Measurements from ENCODE around the gene NR1I3.

The NR1I3 gene

DNA sequence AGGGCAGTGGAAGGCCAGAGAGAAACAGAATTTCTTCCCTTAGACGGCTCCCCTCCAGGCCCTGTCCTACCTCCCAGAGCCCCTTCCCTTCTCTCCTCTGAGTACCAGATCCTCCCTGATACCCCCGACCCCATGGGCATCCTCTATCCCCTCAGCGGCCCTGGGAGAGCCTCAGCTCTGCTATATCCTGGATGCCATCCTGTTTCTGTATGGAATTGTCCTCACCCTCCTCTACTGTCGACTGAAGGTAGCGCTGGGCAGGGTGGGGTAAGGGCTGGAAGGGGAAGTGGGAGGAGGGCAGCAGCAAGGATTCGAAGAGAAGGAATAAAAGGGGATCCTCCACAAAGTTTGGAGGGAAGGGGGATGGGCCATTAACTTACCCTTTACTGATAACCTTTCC, 20.2 kb downstream of the NR1I3 start:
- DNase-seq: no peak

DNA sequence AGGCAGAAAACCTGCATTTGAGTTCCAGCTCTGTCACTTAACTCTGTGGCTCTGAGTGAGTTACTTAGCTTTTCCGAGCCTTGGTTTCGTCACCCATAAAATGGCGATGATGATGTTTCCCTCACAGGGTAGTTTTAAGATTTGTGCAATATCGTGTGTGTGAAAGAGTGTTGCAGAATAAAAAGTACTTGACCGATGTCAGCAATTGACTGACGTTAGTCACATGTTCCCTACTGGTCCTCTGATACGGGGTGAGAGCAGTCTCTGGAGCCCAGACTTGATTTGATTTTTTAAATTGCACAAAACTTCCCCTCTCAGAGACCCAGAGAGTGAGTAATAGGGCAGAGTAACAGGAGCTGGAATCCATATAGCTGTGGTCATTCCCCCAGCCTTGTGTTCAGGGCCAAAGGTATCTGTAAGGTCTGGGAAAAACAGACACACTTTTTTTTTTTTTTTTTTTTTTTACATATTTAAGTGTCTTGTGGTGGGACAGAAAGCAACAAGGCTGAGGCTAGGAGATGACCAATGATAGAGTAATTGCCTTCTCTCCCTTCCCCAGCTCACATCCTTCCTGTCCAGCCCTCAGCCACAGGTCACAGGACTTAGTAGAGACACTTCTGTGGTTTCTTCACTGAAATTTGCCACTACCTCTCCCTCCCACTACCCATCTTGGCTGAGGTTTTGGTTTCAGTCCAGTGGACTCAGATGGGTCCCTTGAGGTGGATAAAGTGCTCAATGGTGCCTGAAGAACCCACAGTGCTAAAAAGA, 20.9 kb downstream of the NR1I3 start:
- no peak for DNase-seq

DNA sequence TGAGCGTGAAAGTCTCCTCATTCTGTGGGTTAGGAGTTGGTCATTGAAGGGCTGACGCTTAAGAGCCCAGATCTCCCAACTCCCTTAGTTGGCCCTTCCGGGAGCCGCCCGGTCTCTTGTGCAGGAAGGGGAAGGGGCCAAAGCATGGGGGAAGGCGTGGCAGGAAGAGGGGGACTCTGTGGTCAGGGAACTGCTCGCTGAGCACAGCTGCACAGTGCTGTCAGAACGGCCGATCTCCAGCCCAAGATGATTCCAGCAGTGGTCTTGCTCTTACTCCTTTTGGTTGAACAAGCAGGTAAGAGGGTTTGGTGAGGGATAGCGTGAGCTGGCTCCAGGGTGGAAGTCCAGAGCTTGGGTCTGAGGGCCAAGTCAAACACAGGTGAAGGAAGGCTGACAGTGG, 22.9 kb downstream of the NR1I3 start, which contains the start of gene FCER1G:
FCER1G (plus strand) TSS at position 220 of the 400 bp plus-strand sequence; CDS start at position 247, 27 bp downstream.
- DNase-seq: no peak

DNA sequence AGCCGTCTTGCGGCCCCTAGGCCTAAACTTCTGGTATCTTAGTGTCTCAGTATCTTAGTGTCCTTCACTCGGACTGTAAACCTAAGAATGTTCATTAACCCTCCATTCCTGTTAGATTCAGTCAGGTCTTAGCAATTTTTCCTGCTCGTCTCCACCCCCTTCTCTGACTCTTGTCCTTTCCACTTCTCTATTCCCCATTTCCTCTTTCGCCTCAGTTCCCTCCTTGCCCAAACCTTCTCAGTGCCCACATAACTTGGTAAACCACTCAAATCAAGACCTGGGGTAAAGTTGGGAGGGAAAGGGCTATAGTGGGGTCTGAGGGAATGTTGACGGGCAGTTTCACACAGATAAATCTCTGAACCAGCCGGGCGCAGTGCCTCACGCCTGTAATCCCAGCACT, 23.6 kb downstream of the NR1I3 start:
- no peak for DNase-seq

DNA sequence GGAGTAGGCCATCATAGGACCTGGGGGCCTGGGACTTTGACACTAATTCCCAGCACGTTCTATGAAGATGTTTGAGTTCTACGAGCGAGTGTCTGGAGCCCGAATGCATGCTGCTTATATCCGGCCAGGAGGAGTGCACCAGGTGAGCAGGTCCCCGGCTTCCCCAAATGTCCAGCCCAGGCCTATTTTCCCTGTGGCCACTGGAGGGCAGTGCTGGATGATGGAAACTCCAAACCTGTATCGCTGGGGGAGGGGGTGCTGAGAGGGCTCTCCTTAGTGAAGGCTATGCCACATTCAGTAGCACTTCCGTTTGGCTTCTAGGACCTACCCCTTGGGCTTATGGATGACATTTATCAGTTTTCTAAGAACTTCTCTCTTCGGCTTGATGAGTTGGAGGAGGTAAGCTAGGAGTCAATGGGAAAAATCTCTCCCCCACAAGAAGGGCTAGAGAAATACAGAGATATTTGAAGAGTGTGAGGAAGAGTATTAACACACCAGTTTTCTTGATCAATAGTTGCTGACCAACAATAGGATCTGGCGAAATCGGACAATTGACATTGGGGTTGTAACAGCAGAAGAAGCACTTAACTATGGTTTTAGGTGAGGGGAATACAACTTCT, 28.1 kb downstream of the NR1I3 start:
- DNase-seq: peak; percentile 21 to 71 (median 49)

DNA sequence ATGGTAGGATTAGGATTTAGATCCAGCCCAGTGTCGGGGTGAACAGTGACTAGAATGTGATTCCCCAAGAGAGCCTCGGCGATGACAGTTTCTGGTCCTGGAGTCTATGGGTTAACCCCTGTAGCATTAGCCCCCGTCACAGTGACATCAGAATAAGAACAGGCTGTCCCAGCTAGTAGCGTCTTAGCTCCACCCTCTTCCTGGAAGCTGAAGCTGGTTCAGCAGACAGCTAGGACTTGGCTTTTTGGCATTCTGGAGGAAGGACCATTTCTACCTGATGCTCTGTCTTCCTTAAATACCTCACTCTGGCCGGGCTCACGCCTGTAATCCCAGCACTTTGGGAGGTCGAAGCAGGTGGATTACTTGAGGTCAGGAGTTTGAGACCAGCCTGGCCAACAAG, 30.8 kb downstream of the NR1I3 start:
- DNase-seq: no peak

DNA sequence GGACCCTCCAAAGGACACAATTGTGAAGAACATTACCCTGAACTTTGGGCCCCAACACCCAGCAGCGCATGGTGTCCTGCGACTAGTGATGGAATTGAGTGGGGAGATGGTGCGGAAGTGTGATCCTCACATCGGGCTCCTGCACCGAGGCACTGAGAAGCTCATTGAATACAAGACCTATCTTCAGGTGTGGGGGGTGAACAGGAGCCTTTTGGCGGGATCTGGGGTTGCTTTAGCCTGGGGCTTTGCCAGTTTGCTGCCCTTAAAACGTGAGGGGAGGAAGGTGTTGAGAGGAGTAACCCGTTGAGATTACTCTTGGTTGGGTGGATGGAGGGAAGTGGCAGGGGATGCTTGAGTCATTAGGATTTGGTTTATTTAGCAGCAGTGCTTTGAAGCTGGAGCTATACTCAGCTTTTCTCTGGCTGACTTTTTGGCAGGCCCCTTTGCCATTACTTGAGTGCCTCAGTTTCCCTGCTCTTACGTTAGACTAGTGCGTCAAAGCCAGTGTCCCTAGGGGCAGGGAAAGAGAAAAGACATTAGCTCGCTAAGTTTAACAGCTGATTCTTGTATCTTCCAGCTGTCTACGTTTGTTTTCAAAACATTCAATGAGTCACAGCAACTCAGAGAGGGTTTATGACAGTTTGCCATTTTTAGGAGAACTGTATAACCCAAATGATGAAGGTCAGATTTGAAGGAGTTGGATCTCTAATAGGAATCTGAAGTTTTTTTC, 31.4 kb downstream of the NR1I3 start:
- no peak for DNase-seq

DNA sequence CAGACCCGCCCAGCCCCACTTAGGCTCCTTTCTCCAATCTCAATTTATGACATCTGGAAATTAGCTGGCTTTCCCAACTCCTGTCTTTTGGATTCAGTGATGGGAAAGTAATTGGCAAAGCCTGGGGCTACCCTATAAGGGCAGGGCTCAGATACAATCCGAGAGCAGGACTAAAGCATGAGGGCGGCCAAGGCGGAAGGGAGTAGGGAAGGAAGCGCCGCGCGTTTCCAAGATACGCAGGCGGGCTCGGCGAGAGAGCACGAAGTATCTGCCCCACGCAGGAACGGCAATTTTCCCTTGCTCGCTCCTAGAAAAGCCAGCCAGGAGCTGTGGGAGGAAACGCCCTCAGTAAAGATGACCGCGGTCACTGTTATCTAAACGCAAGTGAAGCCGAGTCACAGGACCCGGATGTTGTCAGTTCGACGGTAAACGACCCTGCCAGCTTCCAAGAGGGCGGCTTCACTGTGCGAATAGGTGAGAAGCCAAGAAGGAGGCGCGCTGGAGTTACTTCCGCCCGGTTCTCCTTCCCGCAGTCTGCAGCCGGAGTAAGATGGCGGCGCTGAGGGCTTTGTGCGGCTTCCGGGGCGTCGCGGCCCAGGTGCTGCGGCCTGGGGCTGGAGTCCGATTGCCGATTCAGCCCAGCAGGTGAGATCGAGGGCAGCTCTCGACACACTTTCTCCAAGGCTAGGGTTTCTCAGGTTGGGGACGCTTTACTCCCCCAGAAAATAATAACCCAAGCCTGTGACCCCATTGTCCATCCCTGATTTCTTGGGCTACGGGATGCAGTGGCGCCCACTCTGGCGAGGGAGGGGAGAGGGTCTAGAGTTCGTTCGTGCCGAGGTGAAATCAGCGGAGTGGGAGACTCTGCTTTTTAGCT, 35.9 kb downstream of the NR1I3 start, which contains the start of gene NDUFS2:
NDUFS2 (plus strand) TSS at position 532 of the 877 bp plus-strand sequence; CDS start at position 551, 19 bp downstream.
- peak; percentile 84 to 99 (median 91) for DNase-seq

DNA sequence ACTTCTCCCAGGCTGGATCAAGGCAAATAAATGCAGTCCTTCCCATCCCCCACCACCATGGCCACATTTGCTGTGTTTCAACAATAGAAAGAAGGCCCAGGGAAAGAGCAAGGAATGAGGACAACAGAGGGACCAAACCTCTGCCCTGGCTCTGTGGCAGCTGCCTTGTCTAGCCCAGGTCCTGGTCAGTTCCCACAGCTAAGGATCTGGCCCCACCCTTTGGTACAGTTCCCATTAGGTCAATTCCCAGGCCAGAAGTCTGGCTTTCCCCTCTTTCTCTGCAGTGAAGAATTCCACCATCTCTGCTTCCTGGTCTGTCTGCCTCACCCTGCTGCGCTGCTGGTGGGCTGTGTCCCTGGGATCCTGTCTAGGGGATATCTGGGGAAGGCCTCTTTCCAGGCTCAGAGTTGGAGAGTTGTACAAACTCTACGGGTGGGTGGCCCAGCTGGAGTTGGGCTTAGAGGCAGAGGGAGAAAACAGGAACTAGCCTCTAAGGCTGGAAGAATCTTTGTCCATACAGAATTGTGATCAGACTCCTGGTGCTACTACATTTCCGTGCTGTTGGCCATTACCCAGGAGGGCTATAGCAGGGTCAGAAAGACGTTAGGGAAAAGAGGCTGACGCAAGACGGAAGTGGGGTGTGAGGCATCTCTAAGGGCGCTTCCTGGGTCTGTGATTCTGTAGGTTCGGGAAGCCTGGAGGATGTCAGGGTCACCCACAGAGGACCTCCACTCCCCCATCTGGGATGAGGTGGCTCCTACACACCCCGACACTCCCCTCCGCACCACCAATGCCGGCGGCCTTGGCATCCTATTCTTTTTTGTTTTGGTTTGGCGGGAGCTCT, 36.8 kb downstream of the NR1I3 start:
- DNase-seq: no peak

DNA sequence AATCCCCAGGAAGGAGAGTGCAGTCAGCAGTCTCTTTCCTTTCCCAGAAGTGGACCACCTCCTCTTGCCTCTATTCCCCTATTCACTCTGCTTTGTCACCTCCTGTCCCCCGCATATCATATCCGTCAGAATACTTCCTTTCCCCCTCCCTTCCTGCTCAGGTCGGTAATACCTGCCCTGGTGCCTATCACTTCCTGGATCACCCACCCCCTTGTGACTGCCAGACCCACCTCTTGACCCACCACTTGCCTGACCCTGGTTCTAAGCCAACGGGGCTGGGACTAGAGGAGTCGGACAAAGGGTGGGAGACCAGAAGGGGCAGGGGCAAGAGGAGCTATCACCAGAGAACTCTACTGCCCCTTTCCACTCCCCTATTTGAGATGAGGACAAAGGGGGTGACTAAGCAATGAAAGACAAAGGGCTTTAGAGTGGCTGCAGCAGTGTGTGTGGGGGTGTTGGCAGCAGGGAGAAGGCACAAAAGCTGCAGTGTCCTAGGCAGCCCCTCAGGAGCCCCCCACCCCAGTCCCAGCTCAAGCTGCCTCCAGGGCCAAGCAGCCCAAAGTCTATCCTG, 37.5 kb downstream of the NR1I3 start:
- DNase-seq: no peak

DNA sequence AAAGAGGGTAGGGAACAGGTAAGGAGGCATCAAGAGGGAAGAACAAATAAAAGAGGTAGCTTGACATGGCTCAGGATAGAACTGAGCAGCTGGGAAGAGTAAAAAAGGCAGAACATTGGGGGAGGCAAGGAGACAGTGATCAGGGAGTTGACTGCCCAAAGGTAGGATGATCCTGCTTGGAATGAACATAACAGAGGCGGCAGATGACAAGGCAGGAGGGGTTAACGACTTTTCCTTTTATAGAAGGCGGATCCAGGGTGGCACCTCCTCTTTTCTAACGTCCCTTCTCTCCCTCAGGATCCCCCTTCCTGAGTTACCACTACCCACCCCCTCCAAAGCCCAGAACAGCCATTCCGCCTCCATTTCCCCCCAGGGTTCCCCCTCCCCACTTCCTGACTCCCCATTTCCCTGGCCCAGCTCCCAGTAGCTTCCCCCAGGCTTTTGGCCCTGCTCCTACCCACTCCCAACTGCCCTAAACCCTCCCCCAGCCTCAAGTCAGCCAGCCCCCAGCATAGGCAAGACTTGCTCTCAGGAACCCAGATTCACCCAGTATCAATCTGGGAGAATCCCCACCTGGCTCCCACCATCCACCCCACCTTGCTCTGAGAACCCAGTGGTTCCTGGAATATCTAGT, 38.4 kb downstream of the NR1I3 start:
- no peak for DNase-seq

DNA sequence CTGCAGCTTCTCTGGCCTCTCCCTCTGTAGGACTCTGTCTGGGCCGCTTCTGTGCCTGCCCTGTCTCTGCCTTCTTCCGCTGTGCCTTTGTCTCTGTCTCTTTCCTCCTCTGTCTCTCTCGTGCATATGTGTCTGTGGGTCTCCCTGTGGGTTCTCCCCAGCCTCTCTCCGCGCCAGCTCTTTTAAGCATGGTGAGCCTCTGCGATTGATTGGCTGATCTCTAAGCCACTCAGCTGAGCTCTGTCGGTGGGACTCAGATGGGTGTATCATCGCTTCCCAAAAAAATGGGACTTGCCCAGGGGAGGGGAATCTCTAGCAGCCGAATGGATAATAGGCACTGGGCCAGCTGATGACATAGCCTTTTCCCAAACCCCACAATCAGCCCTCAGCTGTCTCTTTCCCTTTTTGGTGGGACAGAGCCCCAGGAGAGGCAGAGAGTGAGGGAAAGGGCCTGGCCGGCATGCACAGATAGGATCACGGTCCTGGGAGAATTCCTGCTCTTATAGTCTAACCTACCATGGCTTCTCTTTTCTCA, 39.0 kb downstream of the NR1I3 start, which contains the start of gene ADAMTS4:
ADAMTS4 (minus strand) TSS at position 158 of the 535 bp plus-strand sequence. CDS start 427 bp downstream, outside the sequence.
- no peak for DNase-seq

DNA sequence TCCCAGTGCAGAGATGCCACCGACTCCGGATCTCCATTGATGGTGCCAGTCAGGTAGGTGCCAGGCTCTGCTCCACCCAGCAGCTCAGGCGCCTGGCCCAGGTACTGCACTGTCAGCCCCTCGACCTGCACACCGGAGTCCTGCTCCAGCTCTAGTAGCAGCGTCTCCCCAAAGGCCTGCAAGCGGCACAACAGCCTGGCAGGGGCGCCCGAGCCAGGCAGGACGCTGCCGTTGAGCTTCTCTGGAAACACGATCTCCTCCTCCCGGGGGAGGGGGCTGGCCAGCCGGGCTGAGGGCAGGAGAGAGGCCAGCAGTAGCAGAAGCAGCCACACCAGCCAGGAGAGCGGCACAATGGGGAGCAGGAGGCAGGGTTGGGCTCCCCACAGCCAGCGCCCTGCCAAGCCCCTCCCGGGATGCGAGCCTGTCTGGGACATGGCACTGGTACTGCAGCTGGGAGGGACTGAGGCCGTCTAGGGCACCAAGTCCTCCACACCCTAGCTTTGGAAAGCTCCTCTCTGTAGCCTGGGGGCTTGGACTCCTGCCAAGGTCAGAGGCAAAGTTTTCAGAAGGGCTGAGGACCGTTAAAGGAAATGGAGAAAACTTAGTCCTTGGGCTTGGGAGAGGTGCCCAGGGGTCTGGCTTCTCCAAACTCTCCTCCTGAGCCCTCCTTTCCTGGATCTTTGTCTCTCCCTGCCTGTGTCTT, 39.7 kb downstream of the NR1I3 start:
- no peak for DNase-seq

DNA sequence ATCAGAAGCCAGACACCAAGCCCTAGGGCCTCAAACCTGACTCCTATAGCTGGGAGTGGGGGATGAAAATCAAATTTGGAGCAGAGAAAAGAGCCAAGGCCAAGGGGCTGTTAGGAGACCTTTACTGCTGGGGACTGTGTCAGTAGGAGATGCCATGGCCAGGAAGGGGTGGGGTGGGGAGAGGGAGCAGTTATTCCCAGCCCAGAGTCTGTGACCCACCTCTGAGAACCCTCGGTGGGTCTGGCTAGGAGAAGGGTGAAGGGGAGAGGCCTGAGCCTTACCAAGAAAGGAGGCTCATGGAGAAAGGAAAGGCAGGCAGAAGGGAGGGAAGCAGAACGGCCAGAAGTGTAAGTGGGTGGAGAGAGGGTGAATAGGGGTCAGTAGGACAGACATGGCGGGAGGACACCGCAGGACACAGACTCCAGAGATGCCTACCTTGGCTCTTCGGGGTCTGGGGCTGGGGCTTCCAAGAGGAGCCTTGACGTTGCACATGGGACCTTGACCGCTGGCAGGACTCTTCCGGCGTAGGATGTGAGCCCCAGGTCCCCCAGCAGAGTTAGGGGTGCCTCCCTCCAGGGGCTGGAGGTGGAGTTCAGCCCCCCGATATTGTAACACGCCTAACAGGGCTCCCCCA, 40.3 kb downstream of the NR1I3 start:
- no peak for DNase-seq

DNA sequence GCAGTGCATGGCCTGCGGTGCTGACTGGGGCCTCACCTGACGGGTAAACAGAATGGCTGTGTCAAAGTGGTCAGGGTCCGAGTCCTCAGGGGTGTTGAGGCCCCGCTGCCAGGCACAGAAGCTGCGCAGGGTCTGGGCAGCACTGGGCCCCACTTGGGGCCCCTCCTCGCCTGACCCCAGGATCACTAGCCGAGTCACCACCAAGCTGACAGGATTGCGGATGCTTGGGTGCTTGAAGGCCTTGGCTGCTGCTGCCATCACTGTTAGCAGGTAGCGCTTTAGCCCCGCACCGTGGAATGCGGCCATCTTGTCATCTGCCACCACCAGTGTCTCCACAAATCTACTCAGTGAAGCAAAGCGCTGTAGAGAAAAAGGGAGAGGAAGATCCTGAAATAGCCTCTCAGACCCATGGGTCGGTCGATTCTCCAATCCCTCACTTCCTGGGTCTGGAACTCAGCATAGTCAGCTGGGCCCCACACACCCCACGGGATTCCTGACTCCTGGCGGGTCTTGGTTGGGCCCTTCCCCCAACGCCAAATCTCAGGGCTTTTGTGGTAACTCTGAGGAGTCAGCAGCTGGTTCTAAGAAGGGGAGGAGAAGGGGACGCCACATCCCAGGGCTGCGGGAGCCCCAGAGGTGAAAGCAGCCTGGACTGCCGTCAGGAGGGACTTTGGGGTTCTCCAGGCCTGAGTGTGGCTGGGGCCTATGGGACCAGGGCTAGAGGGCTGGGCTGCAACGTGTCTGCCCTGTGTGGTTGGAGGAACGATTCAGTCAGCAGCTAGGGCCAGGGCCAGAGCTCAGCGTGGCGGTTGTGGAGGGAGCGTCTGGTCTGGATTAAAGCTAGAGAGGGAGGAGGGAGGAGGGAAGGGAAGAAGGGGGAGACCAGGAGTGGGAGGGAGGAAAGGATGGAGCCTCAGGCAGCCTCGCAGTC, 41.2 kb downstream of the NR1I3 start:
- no peak for DNase-seq

DNA sequence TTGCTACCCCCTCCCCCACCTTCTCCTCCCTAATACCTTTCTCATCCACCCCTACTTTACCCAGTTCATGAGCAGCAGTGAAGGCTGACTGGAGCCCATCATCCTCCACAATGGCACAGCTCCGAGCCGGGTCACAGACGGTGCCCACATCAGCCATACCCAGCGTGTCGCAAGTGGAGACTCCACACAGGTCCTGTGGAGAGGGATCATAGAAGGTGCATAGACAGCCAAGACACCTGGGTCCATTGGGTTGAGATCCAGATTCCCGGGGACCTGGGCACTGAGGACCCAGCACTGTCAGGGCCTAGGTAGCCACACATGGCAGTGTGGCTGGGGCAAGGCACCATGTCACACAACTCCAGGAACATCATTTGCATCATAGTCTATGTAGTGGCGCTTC, 41.9 kb downstream of the NR1I3 start:
- no peak for DNase-seq

DNA sequence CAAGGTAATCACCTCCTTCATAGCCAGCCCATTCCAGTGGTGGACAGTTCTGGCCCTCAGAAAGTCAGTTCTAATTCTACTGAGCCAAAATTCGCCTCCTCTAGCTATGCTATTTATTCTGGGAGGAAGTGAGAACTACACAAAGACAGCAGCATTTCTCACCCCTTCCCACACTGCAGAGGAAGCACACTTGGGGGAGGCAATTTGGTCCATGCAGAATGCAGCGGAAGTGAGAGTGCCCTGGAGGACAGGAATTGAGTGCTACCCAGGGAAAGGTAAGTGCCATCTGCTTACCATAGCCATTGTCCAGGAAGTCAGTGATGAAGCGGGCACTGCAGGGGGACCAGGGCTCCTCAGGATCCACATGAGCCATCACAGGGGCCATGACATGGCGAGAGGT, 42.8 kb downstream of the NR1I3 start:
- no peak for DNase-seq

All from T-helper 2 cell (primary cell).